ENCODE data around the gene RNF126.

DNA sequence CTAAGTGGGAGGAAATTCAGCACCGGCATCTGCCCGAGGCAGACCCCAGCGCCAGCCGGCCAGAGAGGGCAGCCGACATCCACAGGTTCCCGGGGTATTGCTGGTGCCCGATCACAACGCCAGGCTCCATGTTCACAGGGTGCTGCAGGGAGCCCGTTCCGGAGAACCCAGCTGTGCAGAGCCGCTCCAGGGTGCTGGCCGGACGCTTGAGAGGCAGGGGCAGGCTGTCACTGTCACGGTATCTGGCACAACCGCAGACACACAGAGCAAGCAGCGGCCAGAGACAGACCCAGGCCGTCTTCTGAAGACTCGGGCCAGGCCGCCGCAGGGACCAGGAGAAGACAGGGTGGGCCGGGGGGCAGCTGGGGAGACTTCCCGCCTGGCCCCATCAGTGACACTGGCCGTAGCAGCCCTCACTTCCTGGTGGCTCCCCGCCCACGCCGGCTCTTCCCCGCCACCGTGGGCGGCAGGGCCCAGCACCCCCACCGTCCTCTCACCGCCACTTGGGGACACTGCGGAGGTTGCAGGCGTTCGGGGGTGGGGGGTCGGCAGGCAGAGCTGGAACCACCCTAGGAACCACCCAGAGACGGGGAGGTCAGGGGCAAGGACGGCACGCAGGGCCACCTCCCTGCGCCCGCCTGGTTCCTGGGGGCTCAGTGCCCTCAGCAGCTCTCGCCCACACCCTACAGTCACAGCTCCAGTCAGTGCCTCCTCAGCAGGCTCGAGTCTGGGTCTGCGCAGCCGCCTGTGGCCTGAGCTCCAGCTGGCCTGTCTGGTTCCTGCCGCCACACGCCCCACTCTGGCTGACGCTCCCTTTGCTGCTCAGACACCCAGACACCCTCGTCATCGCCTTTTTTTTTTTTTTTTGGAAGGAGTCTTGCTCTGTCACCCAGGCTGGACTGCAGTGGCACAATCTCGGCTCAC lies 3.8 kb downstream of the RNF126 start:
- no peak for TF ChIP-seq CTCF (IDR thresholded peaks at IDR 0.05)
- no peak for TF ChIP-seq POLR2AphosphoS5 (IDR thresholded peaks at IDR 0.05; ENCODE audit: low read depth, low read length)
- TF ChIP-seq, protein P1, sequence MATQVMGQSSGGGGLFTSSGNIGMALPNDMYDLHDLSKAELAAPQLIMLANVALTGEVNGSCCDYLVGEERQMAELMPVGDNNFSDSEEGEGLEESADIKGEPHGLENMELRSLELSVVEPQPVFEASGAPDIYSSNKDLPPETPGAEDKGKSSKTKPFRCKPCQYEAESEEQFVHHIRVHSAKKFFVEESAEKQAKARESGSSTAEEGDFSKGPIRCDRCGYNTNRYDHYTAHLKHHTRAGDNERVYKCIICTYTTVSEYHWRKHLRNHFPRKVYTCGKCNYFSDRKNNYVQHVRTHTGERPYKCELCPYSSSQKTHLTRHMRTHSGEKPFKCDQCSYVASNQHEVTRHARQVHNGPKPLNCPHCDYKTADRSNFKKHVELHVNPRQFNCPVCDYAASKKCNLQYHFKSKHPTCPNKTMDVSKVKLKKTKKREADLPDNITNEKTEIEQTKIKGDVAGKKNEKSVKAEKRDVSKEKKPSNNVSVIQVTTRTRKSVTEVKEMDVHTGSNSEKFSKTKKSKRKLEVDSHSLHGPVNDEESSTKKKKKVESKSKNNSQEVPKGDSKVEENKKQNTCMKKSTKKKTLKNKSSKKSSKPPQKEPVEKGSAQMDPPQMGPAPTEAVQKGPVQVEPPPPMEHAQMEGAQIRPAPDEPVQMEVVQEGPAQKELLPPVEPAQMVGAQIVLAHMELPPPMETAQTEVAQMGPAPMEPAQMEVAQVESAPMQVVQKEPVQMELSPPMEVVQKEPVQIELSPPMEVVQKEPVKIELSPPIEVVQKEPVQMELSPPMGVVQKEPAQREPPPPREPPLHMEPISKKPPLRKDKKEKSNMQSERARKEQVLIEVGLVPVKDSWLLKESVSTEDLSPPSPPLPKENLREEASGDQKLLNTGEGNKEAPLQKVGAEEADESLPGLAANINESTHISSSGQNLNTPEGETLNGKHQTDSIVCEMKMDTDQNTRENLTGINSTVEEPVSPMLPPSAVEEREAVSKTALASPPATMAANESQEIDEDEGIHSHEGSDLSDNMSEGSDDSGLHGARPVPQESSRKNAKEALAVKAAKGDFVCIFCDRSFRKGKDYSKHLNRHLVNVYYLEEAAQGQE (IDR thresholded peaks at IDR 0.05; ENCODE audit: insufficient read depth in 1 of 2, low read depth in 2 of 2, low read length in 1 of 2) = no peak

Measured in Panc1 (cell line).